Naive B cell (primary cell): ENCODE measurements around the gene FTCD. TPM values are rescaled to one million over a fixed set of nuclear protein-coding genes. Genes with fewer than 3 reads are reported as not detected.
A peak's percentile ranks its signal among the peaks of the same experiment; 100 is the strongest.
"Not testable (repeated sequence)": the region's sequence is repeated elsewhere in the genome, so short reads cannot be mapped to it uniquely, and the experiment has no call there.

ENCODE experiments used
- ATAC-seq, 2 donors: fragments of 150-1000 bp; cut with Tn5 transposase; 2 replicates each; pipeline ENCODE4 v1.10.0; 2021; ENCODE audit warnings: low read depth in 2 of 2, mild to moderate bottlenecking in 2 of 2, moderate library complexity in 2 of 2
- DNase-seq: peaks from one replicate; pipeline ENCODE4 v3.0.0; 2022
- H3K27ac Mint-ChIP-seq, 6 donors: one replicate each; pipeline ENCODE4 v1.8.0; 2020 to 2022; ENCODE audit warnings: mild to moderate bottlenecking in 6 of 6, mixed read lengths in 6 of 6, moderate library complexity in 5 of 6, inconsistent platforms in 2 of 6
- H3K27me3 Mint-ChIP-seq, 3 donors: one replicate each; pipeline ENCODE4 v1.8.0; 2021 to 2022; ENCODE audit warnings: mixed read lengths in 3 of 3, mild to moderate bottlenecking in 1 of 3
- H3K36me3 Mint-ChIP-seq, 2 donors: one replicate each; pipeline ENCODE4 v1.8.0; 2020 to 2022; ENCODE audit warnings: mixed read lengths in 2 of 2, inconsistent platforms in 1 of 2, mild to moderate bottlenecking in 1 of 2
- H3K4me1 Mint-ChIP-seq, 3 donors: one replicate each; pipeline ENCODE4 v1.8.0; 2020 to 2022; ENCODE audit warnings: mixed read lengths in 3 of 3, inconsistent platforms in 1 of 3, mild to moderate bottlenecking in 1 of 3, moderate library complexity in 1 of 3
- H3K4me3 Mint-ChIP-seq, 8 donors: one replicate each; pipeline ENCODE4 v1.8.0; 2020 to 2022; ENCODE audit warnings: mild to moderate bottlenecking in 8 of 8, mixed read lengths in 8 of 8, moderate library complexity in 8 of 8, inconsistent platforms in 2 of 8
- H3K9me3 Mint-ChIP-seq, 7 donors: one replicate each; pipeline ENCODE4 v1.8.0; 2020 to 2022; ENCODE audit warnings: mixed read lengths in 7 of 7, mild to moderate bottlenecking in 5 of 7, inconsistent platforms in 2 of 7, moderate library complexity in 1 of 7
- polyA plus RNA-seq, 6 donors: library from polyadenylated mRNA; unstranded; fragments of 300-500 nt; fragmentation: Illumina TruSeq; gene quantifications; one replicate each; pipeline ENCODE4 v1.2.3, GENCODE V29; 2021; ENCODE audit warnings: low read depth in 6 of 6

The FTCD gene
- polyA plus RNA-seq, 6 donors from 2014 or later, result not detected

DNA sequence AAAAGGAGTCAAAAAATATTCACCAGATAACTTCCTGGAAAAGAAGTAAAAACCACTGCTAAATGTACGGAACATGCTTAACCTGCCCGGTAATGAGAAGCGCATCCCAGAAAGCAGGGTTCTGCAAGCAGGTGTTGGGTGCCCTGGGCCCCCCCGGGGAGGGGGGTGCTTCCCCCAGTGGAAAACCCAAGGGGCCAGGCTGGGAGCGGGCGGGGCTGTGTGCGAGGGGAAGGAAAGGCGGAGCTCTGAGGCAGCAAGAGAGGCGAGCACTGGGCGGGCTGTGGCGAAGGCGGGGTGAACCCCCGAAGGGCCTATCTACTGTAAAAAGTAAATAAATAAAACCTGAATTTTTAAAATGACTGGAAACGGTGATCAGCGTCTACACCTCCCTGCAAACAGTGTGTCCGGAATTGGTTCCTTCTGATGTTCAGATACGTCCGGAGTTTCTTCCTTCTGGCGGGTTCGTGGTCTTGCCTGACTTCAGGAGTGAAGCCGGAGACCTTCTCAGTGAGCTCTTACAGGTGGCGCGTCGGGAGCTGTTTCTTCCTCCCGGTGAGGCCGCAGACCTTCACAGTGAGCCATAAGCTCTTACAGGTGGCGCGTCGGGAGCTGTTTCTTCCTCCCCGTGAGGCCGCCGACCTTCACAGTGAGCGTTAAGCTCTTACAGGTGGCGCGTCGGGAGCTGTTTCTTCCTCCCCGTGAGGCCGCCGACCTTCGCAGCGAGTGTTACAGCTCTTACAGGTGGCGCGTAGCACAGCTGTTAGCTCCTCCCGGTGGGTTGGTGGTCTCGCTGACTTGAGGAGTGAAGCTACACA is 13.4 kb downstream of the FTCD start:
- Mint-ChIP-seq H3K4me1 (peaks cover 11 to 12% (median 12%) of the 10 kb centered on the region in 3 donors), H3K27me3 (peaks cover 0 to 14% (median 3%) of the 10 kb centered on the region in 3 donors), H3K4me3 (no peak overlapping the region), H3K27ac (peak overlapping the region in 1 of 6 donors; percentile 64), H3K9me3 (no peaks in the 10 kb centered on the region), H3K36me3 (no peaks in the 10 kb centered on the region)
- DNase-seq (no peak), ATAC-seq (no peak)

DNA sequence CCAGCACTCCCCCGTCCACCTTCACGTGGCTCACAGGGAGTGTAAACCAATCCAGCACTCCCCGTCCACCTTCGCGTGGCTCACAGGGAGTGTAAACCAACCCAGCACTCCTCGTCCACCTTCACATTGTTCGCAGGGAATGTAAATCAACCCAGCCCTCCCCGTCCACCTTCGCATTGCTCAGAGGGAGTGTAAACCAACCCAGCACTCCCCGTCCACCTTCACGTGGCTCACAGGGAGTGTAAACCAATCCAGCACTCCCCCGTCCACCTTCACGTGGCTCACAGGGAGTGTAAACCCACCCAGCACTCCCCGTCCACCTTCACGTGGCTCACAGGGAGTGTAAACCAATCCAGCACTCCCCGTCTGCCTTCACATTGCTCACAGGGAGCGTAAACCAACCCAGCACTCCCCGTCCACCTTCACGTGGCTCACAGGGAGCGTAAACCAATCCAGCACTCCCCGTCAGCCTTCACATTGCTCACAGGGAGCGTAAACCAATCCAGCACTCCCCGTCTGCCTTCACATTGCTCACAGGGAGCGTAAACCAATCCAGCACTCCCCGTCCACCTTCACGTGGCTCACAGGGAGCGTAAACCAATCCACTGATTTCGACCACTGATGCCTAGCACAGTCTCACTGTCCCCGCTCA is 14.9 kb downstream of the FTCD start:
- not testable (repeated sequence) for ATAC-seq, H3K9me3 Mint-ChIP-seq, H3K36me3 Mint-ChIP-seq, DNase-seq
- Mint-ChIP-seq H3K4me1 (peaks cover 11 to 12% (median 12%) of the 10 kb centered on the region in 3 donors), H3K4me3 (peak overlapping the region in 1 of 8 donors; percentile 22), H3K27me3 (peaks cover 0 to 20% (median 3%) of the 10 kb centered on the region in 3 donors), H3K27ac (peak overlapping the region in 2 of 6 donors; percentile 63 to 70)

DNA sequence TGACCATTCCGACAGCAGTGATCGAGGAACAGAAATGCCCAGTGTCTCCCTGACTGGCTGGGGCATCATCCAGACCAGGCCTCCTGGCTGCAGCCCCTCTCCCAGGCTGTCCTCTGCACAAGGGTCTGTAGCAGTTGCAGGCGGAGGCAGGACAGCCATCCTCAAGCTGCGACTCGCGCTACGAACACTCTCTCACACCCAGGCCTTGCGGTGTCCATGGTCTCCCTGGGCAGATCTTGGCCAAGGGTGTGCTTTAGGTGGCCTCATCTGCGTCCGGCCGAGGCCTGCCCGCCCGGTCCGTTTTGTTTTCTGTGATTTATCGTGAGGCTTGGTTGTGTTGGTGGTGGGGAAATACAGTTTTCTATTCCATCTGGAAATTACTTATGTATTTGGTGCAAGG is 15.7 kb downstream of the FTCD start:
- peak overlapping the region in 1 of 6 donors; percentile 54 for H3K27ac Mint-ChIP-seq
- no peaks in the 10 kb centered on the region for H3K36me3 Mint-ChIP-seq
- H3K27me3 Mint-ChIP-seq, result peaks cover 0 to 27% (median 3%) of the 10 kb centered on the region in 3 donors
- no peak for DNase-seq
- no peak for ATAC-seq
- H3K4me3 Mint-ChIP-seq, result no peak overlapping the region
- no peaks in the 10 kb centered on the region for H3K9me3 Mint-ChIP-seq
- peaks cover 9 to 11% (median 10%) of the 10 kb centered on the region in 3 donors for H3K4me1 Mint-ChIP-seq

DNA sequence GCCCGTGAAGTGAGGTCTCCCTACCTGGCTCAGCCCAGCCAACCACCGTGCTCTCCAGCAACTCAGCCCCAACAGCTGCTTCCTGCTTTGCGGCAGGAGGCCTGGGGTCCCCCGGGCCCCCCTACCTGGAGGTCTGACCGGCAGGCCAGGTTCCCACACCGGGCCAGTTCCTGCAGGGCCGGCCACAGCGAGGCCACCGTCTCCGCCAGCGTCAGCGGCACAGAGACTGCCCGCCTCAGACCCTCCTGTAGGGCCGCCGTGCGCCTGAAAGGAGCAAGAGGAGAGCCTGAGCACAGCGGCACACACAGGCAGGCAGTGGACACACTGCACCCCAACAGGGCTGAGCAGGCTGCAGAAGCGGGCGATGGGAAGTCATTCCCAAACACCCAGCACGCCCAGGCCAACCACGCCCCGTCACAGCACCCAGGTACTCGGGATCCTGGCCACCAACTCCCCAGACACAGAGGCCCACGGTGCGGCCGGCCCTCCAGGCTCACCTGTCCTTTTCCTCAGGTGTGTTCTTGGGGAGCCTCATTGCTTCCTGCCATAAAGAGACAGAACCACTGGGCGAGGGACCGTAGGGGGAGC is 16.9 kb downstream of the FTCD start:
- H3K27me3 Mint-ChIP-seq, result peaks cover 0 to 27% (median 3%) of the 10 kb centered on the region in 3 donors
- ATAC-seq (no peak), DNase-seq (no peak)
- peaks cover 0 to 1% (median 1%) of the 10 kb centered on the region in 3 donors for H3K4me1 Mint-ChIP-seq
- H3K36me3 Mint-ChIP-seq, result no peaks in the 10 kb centered on the region
- no peak overlapping the region for H3K4me3 Mint-ChIP-seq
- H3K27ac Mint-ChIP-seq, result no peak overlapping the region
- no peaks in the 10 kb centered on the region for H3K9me3 Mint-ChIP-seq

DNA sequence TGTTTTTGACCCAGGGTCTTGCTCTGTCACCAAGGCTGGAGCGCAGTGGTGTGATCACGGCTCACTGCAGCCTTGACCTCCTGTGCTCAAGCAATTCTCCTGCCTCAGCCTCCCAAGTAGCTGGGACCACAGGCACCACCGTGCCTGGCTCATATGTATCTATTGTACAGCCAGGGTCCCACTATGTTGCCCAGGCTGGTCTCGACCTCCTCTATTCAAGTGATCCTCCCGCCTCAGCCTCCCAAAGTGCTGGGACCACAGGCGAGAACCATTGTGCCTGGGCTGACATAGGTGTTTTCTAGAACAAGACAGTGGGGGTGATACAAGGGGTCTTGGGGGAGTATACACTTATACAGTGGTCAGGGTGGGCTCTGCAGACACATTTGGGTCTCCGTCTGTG is 17.5 kb downstream of the FTCD start:
- DNase-seq (no peak), ATAC-seq (no peak)
- Mint-ChIP-seq H3K4me1 (no peaks in the 10 kb centered on the region), H3K27ac (peak overlapping the region in 1 of 6 donors; percentile 47), H3K36me3 (no peaks in the 10 kb centered on the region), H3K4me3 (no peak overlapping the region), H3K27me3 (peaks cover 0 to 27% (median 3%) of the 10 kb centered on the region in 3 donors), H3K9me3 (no peaks in the 10 kb centered on the region)

DNA sequence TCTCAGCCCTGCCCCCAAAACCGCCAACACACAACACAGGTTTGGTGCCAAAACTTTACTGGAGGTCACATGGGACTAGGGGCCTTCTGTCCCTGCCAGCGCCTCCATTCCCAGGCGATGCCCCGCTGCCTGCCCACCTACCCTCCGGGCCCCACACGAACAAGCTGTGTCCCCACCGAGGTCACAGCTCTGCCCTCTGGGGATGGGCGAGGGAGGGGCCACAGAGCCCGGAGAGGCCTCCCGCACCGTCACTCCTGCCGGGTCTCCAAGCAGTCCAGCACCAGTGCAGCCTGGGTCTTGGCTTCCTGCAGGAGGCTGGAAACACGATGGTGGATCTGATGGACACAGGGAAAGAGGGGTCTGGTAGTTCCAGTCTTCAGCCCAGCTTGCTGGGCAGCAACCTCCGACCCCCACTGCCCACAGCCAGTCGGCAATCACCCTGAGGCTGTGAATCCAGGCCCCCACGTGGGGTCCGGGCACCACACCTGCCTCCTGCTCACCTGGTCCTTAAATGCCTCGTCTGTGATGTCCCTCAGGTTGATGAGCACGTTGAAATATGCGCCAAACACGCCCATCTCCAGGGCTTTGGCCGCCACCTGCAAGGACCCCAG is 18.5 kb downstream of the FTCD start:
- no peaks in the 10 kb centered on the region for H3K4me1 Mint-ChIP-seq
- ATAC-seq (no peak), DNase-seq (no peak)
- H3K27ac Mint-ChIP-seq, result no peak overlapping the region
- no peaks in the 10 kb centered on the region for H3K9me3 Mint-ChIP-seq
- H3K36me3 Mint-ChIP-seq, result no peaks in the 10 kb centered on the region
- H3K4me3 Mint-ChIP-seq, result no peak overlapping the region
- peaks cover 0 to 27% (median 3%) of the 10 kb centered on the region in 3 donors for H3K27me3 Mint-ChIP-seq

DNA sequence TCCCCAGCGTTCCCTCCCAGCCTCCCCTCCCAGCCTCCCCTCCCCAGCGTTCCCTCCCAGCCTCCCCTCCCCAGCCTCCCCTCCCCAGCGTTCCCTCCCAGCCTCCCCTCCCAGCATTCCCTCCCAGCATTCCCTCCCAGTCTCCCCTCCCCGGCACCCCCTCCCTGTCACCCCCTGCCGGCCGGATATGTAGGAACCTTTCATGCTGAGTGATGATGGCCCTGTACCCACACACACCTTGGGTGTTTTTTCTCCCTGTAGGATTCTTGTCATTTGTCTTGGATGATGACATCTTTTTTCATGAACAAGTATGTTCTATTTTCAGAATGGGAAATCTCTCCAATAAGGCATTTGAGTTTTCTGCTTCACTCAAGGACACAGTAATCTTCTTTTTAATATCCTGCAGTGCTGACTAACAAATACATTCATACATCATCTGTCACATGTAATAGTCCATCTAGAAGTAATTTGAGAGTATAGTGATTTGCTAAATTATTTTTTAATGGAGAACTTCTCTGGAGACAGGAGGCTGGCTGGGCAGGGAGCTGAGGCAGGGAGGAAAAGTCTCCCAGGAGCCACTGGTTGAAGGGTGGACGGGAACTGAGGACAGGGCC is 19.5 kb downstream of the FTCD start:
- DNase-seq (no peak), ATAC-seq (no peak)
- H3K27me3 Mint-ChIP-seq, result peaks cover 0 to 27% (median 3%) of the 10 kb centered on the region in 3 donors
- H3K9me3 Mint-ChIP-seq, result no peaks in the 10 kb centered on the region
- H3K27ac Mint-ChIP-seq, result no peak overlapping the region
- no peaks in the 10 kb centered on the region for H3K36me3 Mint-ChIP-seq
- H3K4me3 Mint-ChIP-seq, result no peak overlapping the region
- H3K4me1 Mint-ChIP-seq, result no peaks in the 10 kb centered on the region

DNA sequence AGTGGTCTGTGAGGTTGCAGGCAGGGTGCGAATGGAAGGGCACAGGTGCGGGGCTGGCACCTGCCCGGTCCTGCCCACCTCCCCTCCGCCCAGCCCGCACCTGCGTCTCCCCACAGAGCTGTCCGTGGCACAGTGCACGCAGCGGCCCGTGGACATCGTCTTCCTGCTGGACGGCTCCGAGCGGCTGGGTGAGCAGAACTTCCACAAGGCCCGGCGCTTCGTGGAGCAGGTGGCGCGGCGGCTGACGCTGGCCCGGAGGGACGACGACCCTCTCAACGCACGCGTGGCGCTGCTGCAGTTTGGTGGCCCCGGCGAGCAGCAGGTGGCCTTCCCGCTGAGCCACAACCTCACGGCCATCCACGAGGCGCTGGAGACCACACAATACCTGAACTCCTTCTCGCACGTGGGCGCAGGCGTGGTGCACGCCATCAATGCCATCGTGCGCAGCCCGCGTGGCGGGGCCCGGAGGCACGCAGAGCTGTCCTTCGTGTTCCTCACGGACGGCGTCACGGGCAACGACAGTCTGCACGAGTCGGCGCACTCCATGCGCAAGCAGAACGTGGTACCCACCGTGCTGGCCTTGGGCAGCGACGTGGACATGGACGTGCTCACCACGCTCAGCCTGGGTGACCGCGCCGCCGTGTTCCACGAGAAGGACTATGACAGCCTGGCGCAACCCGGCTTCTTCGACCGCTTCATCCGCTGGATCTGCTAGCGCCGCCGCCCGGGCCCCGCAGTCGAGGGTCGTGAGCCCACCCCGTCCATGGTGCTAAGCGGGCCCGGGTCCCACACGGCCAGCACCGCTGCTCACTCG is 23.3 kb downstream of the FTCD start:
- DNase-seq (no peak), ATAC-seq (no peak)
- no peak overlapping the region for H3K4me3 Mint-ChIP-seq
- no peak overlapping the region for H3K27ac Mint-ChIP-seq
- no peaks in the 10 kb centered on the region for H3K4me1 Mint-ChIP-seq
- peaks cover 0 to 13% (median 0%) of the 10 kb centered on the region in 3 donors for H3K27me3 Mint-ChIP-seq
- no peaks in the 10 kb centered on the region for H3K9me3 Mint-ChIP-seq
- H3K36me3 Mint-ChIP-seq, result no peaks in the 10 kb centered on the region

DNA sequence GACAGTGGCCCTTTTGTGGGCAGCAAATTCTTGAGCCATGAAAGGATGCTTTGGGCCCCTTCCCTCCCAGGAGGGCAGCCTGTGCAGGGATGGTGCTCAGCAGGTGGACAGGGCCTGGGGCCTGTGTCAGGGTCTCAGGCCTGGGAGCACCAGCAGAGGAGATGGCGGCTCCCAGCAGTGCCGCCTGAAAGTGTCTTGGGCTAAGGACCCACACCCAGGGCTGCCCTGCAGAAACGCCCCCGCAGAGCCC is 23.9 kb downstream of the FTCD start:
- peaks cover 0 to 9% (median 0%) of the 10 kb centered on the region in 3 donors for H3K27me3 Mint-ChIP-seq
- DNase-seq (no peak), ATAC-seq (no peak)
- no peaks in the 10 kb centered on the region for H3K9me3 Mint-ChIP-seq
- H3K27ac Mint-ChIP-seq, result no peak overlapping the region
- no peak overlapping the region for H3K4me3 Mint-ChIP-seq
- no peaks in the 10 kb centered on the region for H3K36me3 Mint-ChIP-seq
- H3K4me1 Mint-ChIP-seq, result no peaks in the 10 kb centered on the region

DNA sequence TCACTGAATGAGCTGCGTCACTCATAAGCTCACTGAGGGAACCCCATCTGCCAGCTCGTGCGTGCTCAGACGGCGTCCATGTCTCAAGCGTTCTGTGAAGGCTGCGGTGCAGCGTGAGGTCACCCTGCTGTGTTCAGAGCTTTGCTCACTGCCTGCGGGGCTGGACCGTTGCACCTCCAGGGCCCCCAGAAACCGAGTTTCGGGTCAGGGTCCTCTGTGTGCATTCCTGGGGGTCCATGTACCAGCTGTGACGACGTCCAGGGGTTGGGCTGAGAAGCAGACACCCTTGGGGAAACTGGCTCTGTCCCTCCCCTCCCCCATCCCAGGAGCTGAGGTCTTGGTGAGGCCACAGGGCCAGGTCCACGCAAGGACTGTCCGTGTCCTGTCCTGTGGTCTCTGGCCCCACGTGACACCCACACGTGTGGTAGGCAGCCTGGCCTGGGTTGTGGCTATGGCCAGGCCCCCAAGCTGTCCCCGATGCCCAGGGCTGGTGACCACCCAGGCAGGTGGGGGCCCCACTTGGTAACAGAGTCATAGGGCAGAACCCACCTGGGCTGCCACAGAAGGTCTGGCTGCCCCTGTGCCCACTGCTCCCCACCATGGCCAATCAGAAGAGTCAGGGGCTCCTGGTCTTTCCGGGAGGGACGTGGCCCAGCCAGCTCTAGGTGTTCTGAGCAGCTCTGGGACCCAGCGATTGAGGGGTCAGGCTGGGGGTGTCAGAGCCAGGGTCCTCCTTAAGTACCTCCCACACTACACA is 24.4 kb downstream of the FTCD start:
- H3K4me1 Mint-ChIP-seq, result no peaks in the 10 kb centered on the region
- peaks cover 0 to 7% (median 0%) of the 10 kb centered on the region in 3 donors for H3K27me3 Mint-ChIP-seq
- H3K4me3 Mint-ChIP-seq, result no peak overlapping the region
- no peaks in the 10 kb centered on the region for H3K9me3 Mint-ChIP-seq
- no peaks in the 10 kb centered on the region for H3K36me3 Mint-ChIP-seq
- no peak for DNase-seq
- no peak overlapping the region for H3K27ac Mint-ChIP-seq
- no peak for ATAC-seq

DNA sequence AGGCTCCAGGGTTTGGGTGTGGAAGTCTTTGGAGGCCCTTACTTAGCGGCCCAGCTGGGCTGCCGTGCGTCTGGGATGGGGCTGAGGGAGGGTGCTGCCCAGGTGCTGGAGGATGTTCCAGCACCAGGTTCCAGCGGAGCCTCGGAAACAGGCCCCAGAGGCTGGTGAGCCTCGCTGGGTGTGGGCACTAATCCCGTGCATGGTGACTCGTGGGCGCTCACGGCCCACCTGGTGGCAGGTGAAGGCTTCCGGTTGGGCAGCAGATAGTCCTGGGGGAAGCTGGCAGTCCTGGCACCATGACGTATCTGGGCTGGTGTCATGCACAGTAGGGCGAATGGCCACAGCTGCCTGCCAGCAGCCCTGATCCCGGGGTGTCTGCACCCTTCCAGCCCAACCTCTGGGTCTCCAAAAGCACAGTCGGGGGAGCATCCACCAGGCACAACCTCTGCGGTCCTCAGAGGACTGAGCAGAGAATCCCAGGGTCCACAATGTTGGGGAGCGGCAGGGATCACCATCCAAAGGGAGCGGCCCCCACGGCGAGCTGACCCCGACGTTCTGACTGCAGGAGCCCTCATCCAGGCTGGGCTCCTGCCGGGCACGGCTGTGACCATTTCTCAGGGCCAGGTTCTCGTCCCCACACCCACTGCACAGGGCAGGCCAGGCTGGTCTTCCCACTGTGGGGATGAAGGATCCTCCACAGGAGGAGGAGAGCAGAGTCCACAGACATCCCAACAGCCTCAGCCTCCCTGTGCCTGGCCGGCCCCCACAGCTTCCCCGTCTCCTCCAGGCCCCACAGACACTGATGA is 25.3 kb downstream of the FTCD start:
- no peaks in the 10 kb centered on the region for H3K9me3 Mint-ChIP-seq
- H3K27me3 Mint-ChIP-seq, result peaks cover 0 to 3% (median 0%) of the 10 kb centered on the region in 3 donors
- no peak overlapping the region for H3K27ac Mint-ChIP-seq
- H3K36me3 Mint-ChIP-seq, result no peaks in the 10 kb centered on the region
- no peak overlapping the region for H3K4me3 Mint-ChIP-seq
- ATAC-seq (no peak), DNase-seq (no peak)
- H3K4me1 Mint-ChIP-seq, result no peaks in the 10 kb centered on the region
